ENCODE data around the gene DEXI. TPM values are rescaled to one million over a fixed set of nuclear protein-coding genes. Genes with fewer than 3 reads are reported as not detected.

Gene DEXI
- total and polyA plus RNA-seq, 2 of the 13 experiments (the other 11 are each of a cell fraction or from before 2014, with no cell fraction given): 51.5 to 70.4 TPM

DNA sequence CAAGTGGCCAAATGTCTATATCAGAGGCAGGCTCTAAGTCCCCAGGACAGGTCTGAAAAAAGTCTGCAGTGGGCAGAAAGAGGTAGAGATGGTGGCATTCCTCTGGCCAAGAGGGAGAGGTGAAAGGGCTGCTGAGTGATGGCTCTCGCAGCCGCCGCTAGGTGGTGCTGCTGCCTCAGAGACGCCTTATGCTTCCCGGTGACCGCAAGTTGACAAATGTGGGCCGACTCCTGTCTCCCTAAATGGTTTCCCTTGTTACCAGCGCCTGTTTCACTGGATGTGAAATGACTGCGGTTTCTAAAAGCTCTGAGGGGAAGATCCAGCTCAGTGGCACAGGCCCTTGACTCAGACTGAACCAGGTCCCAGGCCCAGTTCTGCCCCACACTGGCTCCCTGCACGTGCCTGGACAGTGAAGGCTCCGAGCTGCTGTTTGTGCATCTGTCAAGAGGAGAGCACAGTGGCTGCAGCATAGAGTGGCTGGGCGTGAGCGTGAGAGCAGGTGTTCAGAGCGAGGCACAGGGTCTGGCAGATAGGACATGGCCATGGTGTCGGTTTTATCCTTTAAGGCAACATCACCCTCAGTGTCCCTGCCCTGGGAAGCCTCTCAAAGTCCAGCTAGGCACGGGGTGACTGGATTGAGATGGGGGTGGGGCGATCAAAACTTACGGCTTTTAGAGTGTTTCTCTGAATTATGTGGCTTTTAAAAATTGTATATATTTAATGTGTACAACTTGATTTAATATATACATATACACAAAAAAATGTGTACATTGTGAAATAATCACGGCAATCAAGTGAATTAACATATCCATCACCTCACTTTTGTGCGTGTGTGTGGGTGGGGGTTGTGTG lies 22.0 kb upstream of the DEXI start (continued):
- TF ChIP-seq, protein P1, sequence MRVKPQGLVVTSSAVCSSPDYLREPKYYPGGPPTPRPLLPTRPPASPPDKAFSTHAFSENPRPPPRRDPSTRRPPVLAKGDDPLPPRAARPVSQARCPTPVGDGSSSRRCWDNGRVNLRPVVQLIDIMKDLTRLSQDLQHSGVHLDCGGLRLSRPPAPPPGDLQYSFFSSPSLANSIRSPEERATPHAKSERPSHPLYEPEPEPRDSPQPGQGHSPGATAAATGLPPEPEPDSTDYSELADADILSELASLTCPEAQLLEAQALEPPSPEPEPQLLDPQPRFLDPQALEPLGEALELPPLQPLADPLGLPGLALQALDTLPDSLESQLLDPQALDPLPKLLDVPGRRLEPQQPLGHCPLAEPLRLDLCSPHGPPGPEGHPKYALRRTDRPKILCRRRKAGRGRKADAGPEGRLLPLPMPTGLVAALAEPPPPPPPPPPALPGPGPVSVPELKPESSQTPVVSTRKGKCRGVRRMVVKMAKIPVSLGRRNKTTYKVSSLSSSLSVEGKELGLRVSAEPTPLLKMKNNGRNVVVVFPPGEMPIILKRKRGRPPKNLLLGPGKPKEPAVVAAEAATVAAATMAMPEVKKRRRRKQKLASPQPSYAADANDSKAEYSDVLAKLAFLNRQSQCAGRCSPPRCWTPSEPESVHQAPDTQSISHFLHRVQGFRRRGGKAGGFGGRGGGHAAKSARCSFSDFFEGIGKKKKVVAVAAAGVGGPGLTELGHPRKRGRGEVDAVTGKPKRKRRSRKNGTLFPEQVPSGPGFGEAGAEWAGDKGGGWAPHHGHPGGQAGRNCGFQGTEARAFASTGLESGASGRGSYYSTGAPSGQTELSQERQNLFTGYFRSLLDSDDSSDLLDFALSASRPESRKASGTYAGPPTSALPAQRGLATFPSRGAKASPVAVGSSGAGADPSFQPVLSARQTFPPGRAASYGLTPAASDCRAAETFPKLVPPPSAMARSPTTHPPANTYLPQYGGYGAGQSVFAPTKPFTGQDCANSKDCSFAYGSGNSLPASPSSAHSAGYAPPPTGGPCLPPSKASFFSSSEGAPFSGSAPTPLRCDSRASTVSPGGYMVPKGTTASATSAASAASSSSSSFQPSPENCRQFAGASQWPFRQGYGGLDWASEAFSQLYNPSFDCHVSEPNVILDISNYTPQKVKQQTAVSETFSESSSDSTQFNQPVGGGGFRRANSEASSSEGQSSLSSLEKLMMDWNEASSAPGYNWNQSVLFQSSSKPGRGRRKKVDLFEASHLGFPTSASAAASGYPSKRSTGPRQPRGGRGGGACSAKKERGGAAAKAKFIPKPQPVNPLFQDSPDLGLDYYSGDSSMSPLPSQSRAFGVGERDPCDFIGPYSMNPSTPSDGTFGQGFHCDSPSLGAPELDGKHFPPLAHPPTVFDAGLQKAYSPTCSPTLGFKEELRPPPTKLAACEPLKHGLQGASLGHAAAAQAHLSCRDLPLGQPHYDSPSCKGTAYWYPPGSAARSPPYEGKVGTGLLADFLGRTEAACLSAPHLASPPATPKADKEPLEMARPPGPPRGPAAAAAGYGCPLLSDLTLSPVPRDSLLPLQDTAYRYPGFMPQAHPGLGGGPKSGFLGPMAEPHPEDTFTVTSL (CRISPR knock-in tag; IDR thresholded peaks at IDR 0.05; ENCODE audit: borderline replicate concordance): no peak
- TF ChIP-seq, protein P2, sequence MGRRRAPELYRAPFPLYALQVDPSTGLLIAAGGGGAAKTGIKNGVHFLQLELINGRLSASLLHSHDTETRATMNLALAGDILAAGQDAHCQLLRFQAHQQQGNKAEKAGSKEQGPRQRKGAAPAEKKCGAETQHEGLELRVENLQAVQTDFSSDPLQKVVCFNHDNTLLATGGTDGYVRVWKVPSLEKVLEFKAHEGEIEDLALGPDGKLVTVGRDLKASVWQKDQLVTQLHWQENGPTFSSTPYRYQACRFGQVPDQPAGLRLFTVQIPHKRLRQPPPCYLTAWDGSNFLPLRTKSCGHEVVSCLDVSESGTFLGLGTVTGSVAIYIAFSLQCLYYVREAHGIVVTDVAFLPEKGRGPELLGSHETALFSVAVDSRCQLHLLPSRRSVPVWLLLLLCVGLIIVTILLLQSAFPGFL (CRISPR knock-in tag; IDR thresholded peaks at IDR 0.05): no peak
- no peak for TF ChIP-seq NR2F1 (CRISPR knock-in tag; IDR thresholded peaks at IDR 0.05)
- TF ChIP-seq YY1 (IDR thresholded peaks at IDR 0.05; ENCODE audit: insufficient read depth, insufficient replicate concordance, low read depth, low read length): no peak
- no peak; the same call in 1 of the 2 replicates for TF ChIP-seq ZFP36L2 (CRISPR knock-in tag; IDR thresholded peaks at IDR 0.05)
- TF ChIP-seq, protein P3, sequence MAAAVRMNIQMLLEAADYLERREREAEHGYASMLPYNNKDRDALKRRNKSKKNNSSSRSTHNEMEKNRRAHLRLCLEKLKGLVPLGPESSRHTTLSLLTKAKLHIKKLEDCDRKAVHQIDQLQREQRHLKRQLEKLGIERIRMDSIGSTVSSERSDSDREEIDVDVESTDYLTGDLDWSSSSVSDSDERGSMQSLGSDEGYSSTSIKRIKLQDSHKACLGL (CRISPR knock-in tag; IDR thresholded peaks at IDR 0.05): no peak
- TF ChIP-seq, protein P4, sequence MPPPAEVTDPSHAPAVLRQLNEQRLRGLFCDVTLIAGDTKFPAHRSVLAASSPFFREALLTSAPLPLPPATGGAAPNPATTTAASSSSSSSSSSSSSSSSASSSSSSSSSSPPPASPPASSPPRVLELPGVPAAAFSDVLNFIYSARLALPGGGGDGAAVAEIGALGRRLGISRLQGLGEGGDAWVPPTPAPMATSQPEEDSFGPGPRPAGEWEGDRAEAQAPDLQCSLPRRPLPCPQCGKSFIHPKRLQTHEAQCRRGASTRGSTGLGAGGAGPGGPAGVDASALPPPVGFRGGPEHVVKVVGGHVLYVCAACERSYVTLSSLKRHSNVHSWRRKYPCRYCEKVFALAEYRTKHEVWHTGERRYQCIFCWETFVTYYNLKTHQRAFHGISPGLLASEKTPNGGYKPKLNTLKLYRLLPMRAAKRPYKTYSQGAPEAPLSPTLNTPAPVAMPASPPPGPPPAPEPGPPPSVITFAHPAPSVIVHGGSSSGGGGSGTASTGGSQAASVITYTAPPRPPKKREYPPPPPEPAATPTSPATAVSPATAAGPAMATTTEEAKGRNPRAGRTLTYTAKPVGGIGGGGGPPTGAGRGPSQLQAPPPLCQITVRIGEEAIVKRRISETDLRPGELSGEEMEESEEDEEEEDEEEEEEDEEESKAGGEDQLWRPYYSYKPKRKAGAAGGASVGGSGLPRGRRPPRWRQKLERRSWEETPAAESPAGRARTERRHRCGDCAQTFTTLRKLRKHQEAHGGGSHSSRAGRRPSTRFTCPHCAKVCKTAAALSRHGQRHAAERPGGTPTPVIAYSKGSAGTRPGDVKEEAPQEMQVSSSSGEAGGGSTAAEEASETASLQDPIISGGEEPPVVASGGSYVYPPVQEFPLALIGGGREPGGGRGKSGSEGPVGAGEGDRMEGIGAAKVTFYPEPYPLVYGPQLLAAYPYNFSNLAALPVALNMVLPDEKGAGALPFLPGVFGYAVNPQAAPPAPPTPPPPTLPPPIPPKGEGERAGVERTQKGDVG (CRISPR knock-in tag; IDR thresholded peaks at IDR 0.05; ENCODE audit: borderline replicate concordance): peak; percentile 56; the same call in 1 of the 2 replicates
- TF ChIP-seq MEF2D (CRISPR knock-in tag; IDR thresholded peaks at IDR 0.05): peak; percentile 77
- TF ChIP-seq SRF (IDR thresholded peaks at IDR 0.05; ENCODE audit: low read depth, low read length): no peak
- TF ChIP-seq POLR2AphosphoS5 (IDR thresholded peaks at IDR 0.05; ENCODE audit: low read depth, low read length): no peak
- peak; percentile 37; the same call in 1 of the 2 replicates for TF ChIP-seq ZNF543 (CRISPR knock-in tag; IDR thresholded peaks at IDR 0.05)
- no peak for TF ChIP-seq ZNF713 (CRISPR knock-in tag; IDR thresholded peaks at IDR 0.05)
- TF ChIP-seq, protein P5, sequence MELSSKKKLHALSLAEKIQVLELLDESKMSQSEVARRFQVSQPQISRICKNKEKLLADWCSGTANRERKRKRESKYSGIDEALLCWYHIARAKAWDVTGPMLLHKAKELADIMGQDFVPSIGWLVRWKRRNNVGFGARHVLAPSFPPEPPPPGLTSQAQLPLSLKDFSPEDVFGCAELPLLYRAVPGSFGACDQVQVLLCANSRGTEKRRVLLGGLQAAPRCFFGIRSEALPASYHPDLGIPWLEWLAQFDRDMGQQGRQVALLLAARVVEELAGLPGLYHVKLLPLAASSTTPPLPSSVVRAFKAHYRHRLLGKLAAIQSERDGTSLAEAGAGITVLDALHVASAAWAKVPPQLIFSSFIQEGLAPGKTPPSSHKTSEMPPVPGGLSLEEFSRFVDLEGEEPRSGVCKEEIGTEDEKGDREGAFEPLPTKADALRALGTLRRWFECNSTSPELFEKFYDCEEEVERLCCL (CRISPR knock-in tag; IDR thresholded peaks at IDR 0.05; ENCODE audit: borderline replicate concordance): no peak
- no peak for TF ChIP-seq ZFP90 (CRISPR knock-in tag; IDR thresholded peaks at IDR 0.05; ENCODE audit: borderline replicate concordance)
- no peak for TF ChIP-seq ZNF484 (CRISPR knock-in tag; IDR thresholded peaks at IDR 0.05; ENCODE audit: borderline replicate concordance, low read depth)
